GM12872 (cell line): ENCODE results near the gene PC.

Experiments used
- TF ChIP-seq, protein P1 (sequence below): IDR thresholded peaks from 3 replicates; pipeline ENCODE4 v1.5.1; 2011; ENCODE audit warnings: low read depth, mild to moderate bottlenecking, low read length, moderate library complexity; ENCODE audit not compliant: insufficient read depth

PC gene, protein sequence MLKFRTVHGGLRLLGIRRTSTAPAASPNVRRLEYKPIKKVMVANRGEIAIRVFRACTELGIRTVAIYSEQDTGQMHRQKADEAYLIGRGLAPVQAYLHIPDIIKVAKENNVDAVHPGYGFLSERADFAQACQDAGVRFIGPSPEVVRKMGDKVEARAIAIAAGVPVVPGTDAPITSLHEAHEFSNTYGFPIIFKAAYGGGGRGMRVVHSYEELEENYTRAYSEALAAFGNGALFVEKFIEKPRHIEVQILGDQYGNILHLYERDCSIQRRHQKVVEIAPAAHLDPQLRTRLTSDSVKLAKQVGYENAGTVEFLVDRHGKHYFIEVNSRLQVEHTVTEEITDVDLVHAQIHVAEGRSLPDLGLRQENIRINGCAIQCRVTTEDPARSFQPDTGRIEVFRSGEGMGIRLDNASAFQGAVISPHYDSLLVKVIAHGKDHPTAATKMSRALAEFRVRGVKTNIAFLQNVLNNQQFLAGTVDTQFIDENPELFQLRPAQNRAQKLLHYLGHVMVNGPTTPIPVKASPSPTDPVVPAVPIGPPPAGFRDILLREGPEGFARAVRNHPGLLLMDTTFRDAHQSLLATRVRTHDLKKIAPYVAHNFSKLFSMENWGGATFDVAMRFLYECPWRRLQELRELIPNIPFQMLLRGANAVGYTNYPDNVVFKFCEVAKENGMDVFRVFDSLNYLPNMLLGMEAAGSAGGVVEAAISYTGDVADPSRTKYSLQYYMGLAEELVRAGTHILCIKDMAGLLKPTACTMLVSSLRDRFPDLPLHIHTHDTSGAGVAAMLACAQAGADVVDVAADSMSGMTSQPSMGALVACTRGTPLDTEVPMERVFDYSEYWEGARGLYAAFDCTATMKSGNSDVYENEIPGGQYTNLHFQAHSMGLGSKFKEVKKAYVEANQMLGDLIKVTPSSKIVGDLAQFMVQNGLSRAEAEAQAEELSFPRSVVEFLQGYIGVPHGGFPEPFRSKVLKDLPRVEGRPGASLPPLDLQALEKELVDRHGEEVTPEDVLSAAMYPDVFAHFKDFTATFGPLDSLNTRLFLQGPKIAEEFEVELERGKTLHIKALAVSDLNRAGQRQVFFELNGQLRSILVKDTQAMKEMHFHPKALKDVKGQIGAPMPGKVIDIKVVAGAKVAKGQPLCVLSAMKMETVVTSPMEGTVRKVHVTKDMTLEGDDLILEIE

DNA sequence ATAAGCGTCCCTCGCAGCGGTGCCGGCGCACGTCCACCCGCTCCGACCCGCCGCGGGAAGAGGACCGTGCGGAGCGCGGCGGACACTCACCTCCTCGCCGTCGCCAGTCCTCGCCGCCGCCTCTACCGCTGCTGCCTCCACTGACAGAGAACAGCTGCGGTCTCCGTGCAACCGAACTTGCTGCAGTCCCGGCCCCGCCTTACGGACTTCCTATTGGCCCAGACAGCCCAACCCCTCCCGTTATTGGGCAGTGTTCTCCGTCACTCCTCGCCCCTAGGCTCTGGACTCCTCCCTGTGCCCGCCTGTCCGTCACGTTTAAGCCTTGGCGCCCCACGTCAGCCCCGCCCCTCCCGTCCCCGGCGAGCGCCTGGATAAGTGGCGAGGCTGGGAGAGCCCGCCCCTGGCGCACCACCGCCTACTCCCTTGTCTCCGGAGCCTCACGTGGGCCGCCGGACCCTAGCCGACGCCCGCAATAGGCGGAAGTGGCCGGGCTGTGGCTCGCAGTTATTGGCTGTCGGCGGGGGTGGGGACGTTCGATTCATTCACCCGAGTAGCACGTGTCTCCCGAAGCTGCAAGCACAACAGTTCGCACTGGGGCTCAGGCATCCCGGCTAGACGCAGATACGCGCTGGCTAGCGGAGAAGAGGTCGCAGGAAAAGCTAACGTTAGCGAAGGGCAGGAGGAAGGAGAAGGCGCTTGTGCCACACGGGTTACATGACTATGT is at the start of gene PC:
TSS of gene PC (minus strand) at position 152 of the 724 bp plus-strand sequence. CDS start 86,224 bp downstream, outside the sequence.
- TF ChIP-seq, protein P1, sequence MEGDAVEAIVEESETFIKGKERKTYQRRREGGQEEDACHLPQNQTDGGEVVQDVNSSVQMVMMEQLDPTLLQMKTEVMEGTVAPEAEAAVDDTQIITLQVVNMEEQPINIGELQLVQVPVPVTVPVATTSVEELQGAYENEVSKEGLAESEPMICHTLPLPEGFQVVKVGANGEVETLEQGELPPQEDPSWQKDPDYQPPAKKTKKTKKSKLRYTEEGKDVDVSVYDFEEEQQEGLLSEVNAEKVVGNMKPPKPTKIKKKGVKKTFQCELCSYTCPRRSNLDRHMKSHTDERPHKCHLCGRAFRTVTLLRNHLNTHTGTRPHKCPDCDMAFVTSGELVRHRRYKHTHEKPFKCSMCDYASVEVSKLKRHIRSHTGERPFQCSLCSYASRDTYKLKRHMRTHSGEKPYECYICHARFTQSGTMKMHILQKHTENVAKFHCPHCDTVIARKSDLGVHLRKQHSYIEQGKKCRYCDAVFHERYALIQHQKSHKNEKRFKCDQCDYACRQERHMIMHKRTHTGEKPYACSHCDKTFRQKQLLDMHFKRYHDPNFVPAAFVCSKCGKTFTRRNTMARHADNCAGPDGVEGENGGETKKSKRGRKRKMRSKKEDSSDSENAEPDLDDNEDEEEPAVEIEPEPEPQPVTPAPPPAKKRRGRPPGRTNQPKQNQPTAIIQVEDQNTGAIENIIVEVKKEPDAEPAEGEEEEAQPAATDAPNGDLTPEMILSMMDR = no peak

DNA sequence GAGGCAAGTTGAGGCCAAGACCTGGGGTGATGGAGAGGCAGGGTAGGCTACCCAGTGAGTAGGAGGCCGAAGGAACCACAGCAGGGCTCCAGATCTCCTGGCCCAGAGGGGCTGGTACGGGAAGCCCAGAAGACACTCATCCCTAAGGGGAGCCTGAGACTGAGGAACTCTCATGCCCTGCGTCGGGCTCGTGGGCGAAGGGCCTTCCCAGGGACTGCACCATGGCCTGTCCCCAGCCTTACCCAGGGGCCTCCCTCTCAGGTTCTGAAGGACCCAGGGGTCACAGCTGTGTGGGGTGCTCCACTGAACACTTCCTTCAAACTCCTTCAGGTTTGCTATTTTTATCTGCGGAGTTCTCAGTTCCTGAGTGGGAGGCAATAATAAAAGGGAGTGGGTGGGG is 48.9 kb upstream of the PC start:
- TF ChIP-seq, protein P1 = no peak

DNA sequence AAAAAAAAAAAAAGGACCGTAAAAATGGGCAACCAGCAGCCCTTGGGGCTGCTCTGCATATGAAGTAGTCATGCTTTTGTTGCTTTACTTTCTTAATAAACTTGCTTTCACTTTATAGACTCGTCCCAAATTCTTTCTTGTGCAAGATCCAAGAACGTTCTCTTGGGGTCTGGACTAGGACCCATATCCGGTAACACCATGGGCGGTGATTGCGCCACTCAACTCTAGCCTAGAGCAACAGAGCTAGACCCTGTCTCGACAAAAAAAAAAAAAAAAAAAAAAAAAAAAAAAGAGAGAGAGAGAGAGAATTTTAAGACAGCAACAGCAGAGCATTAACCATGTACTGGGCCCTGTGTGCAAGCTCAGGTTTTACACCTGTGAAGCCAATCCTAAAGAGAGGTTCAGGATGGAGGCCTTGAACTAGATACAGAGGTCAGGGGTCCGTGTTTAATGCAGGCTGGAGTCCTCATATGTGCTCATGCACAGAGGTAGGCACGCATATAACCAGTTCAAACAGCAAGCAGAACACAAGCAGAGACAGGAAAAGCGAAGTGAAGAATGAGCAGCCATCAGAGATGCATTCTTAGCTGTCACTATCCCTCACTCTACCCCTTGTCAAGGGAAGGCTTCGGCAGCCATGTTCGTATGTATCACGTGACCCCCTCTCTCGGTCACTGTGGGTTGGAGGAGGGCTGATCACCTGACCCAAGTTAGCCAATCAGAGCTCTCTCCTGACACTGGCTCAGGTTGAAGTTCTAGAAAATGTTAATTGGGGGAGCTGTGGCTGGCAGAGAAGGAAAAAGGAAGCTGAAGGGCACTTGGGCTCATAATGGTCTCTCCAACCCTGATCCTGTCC is 48.1 kb upstream of the PC start:
- TF ChIP-seq, protein P1 = no peak

DNA sequence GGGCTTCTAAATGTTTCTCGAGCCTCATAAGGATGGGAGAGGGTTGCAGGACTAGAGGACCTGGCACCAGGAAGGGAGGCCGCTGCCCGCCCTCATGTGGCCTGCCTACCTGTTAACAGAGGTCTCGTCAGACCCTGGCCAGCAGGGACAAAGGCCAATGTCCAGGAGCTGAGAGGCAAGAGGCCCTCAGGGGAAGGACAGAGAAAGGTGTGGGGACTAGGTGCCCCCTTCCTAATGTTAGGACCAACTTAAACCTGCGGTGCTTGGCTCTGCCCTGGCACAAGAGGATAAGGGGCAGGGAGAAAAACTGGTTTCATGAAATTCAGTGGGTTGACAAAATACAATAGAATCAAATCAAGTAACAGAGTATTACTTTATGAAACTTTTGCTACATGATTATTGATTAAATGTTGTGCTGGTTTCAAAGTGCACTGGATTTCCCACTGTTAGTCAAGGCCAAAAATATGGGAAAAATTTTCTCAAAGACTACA is 44.8 kb upstream of the PC start:
- TF ChIP-seq, protein P1 = no peak

DNA sequence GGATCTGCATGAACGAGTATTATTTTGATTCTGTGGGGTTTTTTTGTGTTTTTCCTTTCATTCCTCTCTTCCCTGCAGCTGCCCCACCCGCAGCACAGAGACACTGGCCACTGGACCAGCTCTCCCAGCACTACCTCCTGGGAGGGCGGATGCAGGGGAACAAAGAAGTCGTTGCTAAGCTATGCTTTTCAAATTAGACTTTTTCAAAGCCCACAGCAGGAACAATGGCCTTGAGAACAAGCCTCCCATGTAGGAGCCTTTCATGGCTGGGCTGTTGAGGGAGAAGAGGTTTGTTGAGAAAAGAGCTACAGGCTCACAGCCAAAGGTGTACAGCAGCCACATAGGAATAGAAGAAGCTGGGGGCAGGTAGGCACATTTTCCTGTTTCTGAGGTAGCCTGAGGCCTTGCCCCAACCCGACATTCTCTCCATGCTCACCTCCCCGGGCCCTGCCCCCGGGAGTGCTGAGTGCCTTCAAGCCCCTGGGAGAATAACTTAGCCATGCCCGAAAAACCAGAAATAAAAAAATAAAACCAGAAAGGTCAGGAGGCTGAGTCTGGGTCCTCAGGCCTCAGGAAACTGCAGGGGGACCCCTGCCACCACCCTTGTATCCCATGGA is 44.2 kb upstream of the PC start:
- TF ChIP-seq, protein P1 = no peak

DNA sequence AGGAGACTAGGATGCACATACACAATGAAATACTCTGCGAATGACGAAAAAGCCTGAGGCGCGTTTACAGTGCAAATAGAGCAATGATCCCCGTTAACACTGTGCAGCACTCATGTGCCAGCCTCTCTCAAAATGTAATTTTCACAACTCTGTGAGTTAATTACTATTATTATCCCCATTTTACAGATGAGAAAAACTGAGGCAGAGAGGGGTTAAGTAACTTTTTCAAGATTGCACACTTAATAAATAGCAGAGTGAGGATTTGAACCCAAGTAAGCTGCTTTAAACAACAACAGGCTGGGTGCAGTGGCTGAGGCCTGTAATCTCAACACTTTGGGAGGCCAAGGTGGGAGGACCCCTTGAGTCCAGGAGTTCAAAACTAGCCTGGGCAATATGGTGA is 43.1 kb upstream of the PC start:
- TF ChIP-seq, protein P1 = no peak
